NCI-H1694 treated with DMSO at 0.1 percent for 48 hours (cell line): ENCODE data around the gene NISCH.
"Not testable (repeated sequence)": the region's sequence is repeated elsewhere in the genome, so short reads cannot be mapped to it uniquely, and the experiment has no call there.

Experiments
- DNase-seq: peaks from one replicate; lab custom pipeline; 2025; lab: John Stamatoyannopoulos, UW

Gene NISCH

GRCh38 chr3:52515192-52515591 lies 59.8 kb downstream of the NISCH start:
- DNase-seq, result no peak

GRCh38 chr3:52516509-52517195 lies 61.2 kb downstream of the NISCH start:
- no peak for DNase-seq

- DNase-seq, result no peak
Observed at GRCh38 chr3:52517796-52518722, 62.7 kb downstream of the NISCH start.

- DNase-seq, result no peak
Observed at GRCh38 chr3:52518723-52519444, 63.5 kb downstream of the NISCH start.

GRCh38 chr3:52519445-52520140 lies 64.2 kb downstream of the NISCH start:
- DNase-seq, result no peak

GRCh38 chr3:52520141-52520667 lies 64.8 kb downstream of the NISCH start:
- no peak for DNase-seq

GRCh38 chr3:52520716-52521487 lies 65.5 kb downstream of the NISCH start:
- no peak for DNase-seq

GRCh38 chr3:52521488-52521824 lies 66.1 kb downstream of the NISCH start:
- DNase-seq, result no peak

GRCh38 chr3:52521881-52522650 lies 66.7 kb downstream of the NISCH start:
- DNase-seq, result no peak

- DNase-seq, result no peak
Observed at GRCh38 chr3:52522651-52523251, 67.3 kb downstream of the NISCH start.

GRCh38 chr3:52523386-52524257 lies 68.2 kb downstream of the NISCH start:
- no peak for DNase-seq

GRCh38 chr3:52524258-52524751 lies 68.9 kb downstream of the NISCH start:
- no peak for DNase-seq

- DNase-seq, result no peak
Observed at GRCh38 chr3:52524752-52525679, 69.6 kb downstream of the NISCH start.

- no peak for DNase-seq
Observed at GRCh38 chr3:52525680-52526561, 70.5 kb downstream of the NISCH start.

GRCh38 chr3:52526671-52527038 lies 71.3 kb downstream of the NISCH start:
- not testable (repeated sequence) for DNase-seq

- DNase-seq, result no peak
Observed at GRCh38 chr3:52527039-52527731, 71.8 kb downstream of the NISCH start.
